Chondrocyte (in vitro differentiated cells): ENCODE results near the gene RAB3D. TPM values are rescaled to one million over a fixed set of nuclear protein-coding genes. Genes with fewer than 3 reads are reported as not detected.
"Not testable (repeated sequence)": the region's sequence is repeated elsewhere in the genome, so short reads cannot be mapped to it uniquely, and the experiment has no call there.

Experiments used
- DNase-seq: peaks from one replicate; pipeline ENCODE4 v3.0.0; 2021; ENCODE audit warnings: mixed read lengths, low spot score
- H3K27ac Mint-ChIP-seq: one replicate; pipeline ENCODE4 v1.8.0; 2021; ENCODE audit warnings: mild to moderate bottlenecking, moderate library complexity, mixed read lengths; ENCODE audit not compliant: unreplicated experiment
- H3K27me3 Mint-ChIP-seq: 2 replicates; pipeline ENCODE4 v1.8.0; 2021; ENCODE audit warnings: low read depth, mixed read lengths
- H3K36me3 Mint-ChIP-seq: 2 replicates; pipeline ENCODE4 v1.8.0; 2021; ENCODE audit warnings: low read depth, mixed read lengths
- H3K4me1 Mint-ChIP-seq: 2 replicates; pipeline ENCODE4 v1.8.0; 2021; ENCODE audit warnings: low read depth, mild to moderate bottlenecking, mixed read lengths
- H3K4me3 Mint-ChIP-seq: one replicate; pipeline ENCODE4 v1.8.0; 2021; ENCODE audit warnings: mild to moderate bottlenecking, moderate library complexity, mixed read lengths; ENCODE audit not compliant: unreplicated experiment
- H3K9me3 Mint-ChIP-seq: 2 replicates; pipeline ENCODE4 v1.8.0; 2021; ENCODE audit warnings: low read depth, mixed read lengths
- CTCF ChIP-seq: fragments of 200-600 bp; sonication (generic); IDR thresholded peaks from 2 replicates; pipeline ENCODE4 v1.5.0; 2021; ENCODE audit warnings: antibody characterized with exemption, mild to moderate bottlenecking, moderate library complexity
- total RNA-seq: library from RNA; stranded (reverse); gene quantifications from 3 replicates; pipeline ENCODE4 v1.2.1, GENCODE V29; 2021

RAB3D gene
- total RNA-seq, 1 donor from 2014 or later: 8.1 TPM

- no peaks in the 10 kb centered on the region for H3K9me3 Mint-ChIP-seq
- DNase-seq: no peak
- no peaks in the 10 kb centered on the region for H3K36me3 Mint-ChIP-seq
- peak; percentile 82 for TF ChIP-seq CTCF
- peak overlapping the region; percentile 49 for H3K4me3 Mint-ChIP-seq
- H3K27ac Mint-ChIP-seq: no peak overlapping the region
- peaks cover 12% of the 10 kb centered on the region for H3K27me3 Mint-ChIP-seq
- H3K4me1 Mint-ChIP-seq: peaks cover 40% of the 10 kb centered on the region
Measured at GRCh38 chr19:11382898-11383705, 43.6 kb upstream of the RAB3D start.

DNA sequence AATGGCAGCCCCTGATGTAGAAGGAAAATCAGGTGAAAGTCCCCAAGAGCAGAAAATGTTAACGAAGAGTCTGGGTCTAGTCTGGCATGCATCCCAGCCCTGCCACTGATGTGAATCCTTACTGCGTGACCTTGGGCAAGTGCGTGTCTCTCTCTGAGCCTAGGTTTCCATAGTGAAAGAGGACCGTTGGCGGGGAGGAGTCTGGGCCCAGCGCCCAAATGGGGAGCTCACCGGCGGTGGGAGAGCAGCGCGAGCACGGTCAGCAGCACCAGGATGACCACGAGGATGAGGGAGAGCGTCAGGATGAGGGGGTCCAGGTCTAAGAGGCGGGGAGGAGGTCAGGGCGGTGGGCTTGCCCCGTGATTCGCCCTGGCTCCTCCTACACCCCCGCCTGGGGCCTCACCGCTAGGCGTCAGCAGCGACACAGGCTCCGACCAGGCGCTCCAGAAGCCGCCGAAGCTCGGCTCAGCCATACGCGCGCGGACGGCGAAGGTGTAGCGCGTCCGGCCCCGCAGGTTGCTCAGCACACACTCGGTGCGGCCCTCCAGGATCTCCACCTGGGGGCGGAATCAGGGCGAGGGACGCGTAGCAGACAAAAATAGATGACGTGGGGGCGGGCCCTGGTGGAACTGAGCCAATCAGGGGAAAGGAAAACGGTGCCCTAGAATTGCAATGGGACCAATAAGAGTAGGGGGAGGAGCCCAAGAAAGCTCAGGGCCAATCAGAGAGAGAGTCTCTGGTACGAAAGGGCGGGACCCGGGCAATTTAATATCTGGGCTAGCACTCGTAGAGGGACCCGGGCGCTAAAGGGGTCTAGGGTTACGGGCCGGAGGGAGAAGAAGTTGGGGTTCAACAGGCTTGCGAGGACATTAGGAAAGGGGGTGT, 41.4 kb upstream of the RAB3D start:
- DNase-seq: peak; percentile 91
- peaks cover 12% of the 10 kb centered on the region for H3K27me3 Mint-ChIP-seq
- peaks cover 56% of the 10 kb centered on the region for H3K4me1 Mint-ChIP-seq
- H3K4me3 Mint-ChIP-seq: peak overlapping the region; percentile 85
- no peaks in the 10 kb centered on the region for H3K36me3 Mint-ChIP-seq
- peak; percentile 88 for TF ChIP-seq CTCF
- H3K27ac Mint-ChIP-seq: peak overlapping the region; percentile 96
- no peaks in the 10 kb centered on the region for H3K9me3 Mint-ChIP-seq

- Mint-ChIP-seq H3K27me3 (peaks cover 12% of the 10 kb centered on the region), H3K9me3 (no peaks in the 10 kb centered on the region), H3K27ac (no peak overlapping the region), H3K4me1 (peaks cover 56% of the 10 kb centered on the region), H3K4me3 (peak overlapping the region; percentile 85), H3K36me3 (no peaks in the 10 kb centered on the region)
- no peak for TF ChIP-seq CTCF
- DNase-seq: no peak
Measured at GRCh38 chr19:11379857-11380350, 40.4 kb upstream of the RAB3D start.

DNA sequence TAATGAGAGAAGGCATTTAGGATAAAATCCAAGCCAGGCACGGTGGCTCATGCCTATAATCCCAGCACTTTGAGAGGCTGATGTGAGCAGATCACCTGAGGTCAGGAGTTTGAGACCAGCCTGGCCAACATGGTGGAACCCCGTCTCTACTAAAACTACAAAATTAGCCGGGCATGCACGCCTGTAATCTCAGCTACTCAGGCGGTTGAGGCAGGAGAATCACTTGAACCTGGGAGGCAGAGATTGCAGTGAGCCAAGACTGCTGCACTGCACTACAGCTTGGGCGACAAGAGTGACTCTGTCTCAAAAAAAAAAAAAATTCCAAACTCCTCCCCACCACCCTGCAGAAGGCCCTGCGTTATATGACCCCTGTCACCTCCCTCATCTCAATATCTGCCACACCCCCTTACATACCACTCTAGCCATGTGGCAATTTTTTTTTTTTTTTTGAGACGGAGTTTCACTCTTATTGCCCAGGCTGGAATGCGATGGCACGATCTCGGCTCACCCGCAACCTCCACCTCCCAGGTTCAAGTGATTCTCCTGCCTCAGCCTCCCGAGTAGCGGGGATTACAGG, 39.9 kb upstream of the RAB3D start:
- DNase-seq, H3K9me3 Mint-ChIP-seq, H3K4me3 Mint-ChIP-seq, H3K36me3 Mint-ChIP-seq: not testable (repeated sequence)
- H3K27ac Mint-ChIP-seq: peak overlapping the region; percentile 57
- H3K27me3 Mint-ChIP-seq: peaks cover 12% of the 10 kb centered on the region
- H3K4me1 Mint-ChIP-seq: peaks cover 56% of the 10 kb centered on the region

DNA sequence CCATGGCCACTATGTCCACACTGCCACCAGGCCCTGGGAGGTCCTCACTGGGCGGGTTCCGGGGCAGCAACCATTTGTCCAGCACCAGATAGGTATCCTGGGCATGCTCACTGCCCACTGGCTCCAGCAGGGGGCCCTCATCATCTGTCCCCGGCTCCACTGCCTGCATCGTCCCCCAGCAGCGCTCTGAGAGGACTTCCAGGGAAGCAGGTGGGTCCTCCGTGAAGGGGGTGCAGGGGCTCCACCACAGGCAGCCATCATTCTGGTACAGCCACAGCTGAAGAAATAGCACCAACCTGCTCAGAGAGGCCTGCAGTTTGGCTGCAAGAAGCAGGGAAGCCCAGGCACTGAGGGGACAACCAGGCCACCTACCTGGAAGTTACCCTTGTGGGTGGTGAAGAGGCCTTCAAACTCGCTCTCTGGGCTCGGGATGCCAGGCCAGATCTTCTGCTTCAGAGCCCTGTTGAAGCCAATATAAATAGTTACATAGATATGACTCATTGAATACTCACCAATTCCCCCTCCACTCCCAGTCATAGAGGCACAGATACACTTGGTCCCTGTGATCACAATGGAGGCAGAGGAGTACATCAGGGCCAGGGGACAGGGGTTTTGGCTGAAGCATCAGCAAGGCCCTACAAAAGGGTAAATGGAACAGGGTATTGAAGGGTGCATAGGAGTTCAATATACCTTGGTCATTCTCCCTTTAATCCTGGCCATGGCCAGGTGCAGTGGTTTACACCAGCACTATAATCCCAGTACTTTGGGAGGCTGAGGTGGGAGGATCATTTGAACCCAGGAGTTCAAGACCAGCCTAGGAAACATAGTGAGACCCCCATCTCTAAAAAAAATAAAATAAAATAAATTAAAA, 39.1 kb upstream of the RAB3D start:
- DNase-seq: no peak
- no peak overlapping the region for H3K4me3 Mint-ChIP-seq
- H3K36me3 Mint-ChIP-seq: no peaks in the 10 kb centered on the region
- no peaks in the 10 kb centered on the region for H3K9me3 Mint-ChIP-seq
- H3K4me1 Mint-ChIP-seq: peaks cover 54% of the 10 kb centered on the region
- H3K27me3 Mint-ChIP-seq: peaks cover 12% of the 10 kb centered on the region
- peak overlapping the region; percentile 87 for H3K27ac Mint-ChIP-seq
- TF ChIP-seq CTCF: peak; percentile 76
